IMR-90 (cell line): ENCODE measurements around the gene IL31RA. TPM values are rescaled to one million over a fixed set of nuclear protein-coding genes. Genes with fewer than 3 reads are reported as not detected.

ENCODE experiments used
- ATAC-seq: fragments of 200-7000 bp; cut with Tn5 transposase; 2 replicates; pipeline ENCODE4 v1.9.1; 2020; ENCODE audit warnings: low read depth, mild to moderate bottlenecking, moderate library complexity
- BruUV-seq: library from RNA; stranded (reverse); fragments of 400-500 nt; replicated peaks from 2 replicates; lab custom pipeline; 2021; lab: Mats Ljungman, UMichigan
- CTCF ChIA-PET: fragments of 300-600 bp; formaldehyde crosslinking; extraction: SDS; loops from one replicate; lab custom pipeline; 2021; ENCODE audit warnings: antibody characterized with exemption; lab: Yijun Ruan, JAX
- POLR2A ChIA-PET: fragments of 300-600 bp; sonication (Branson Sonifier 250); formaldehyde crosslinking; loops from one replicate; lab custom pipeline; 2022; ENCODE audit warnings: antibody characterized with exemption; ENCODE audit not compliant: unreplicated experiment; lab: Charles Lee
- DNase-seq: peaks from one replicate; pipeline ENCODE4 v3.0.0; 2013
- H2AFZ ChIP-seq: replicated peaks from 2 replicates; pipeline ENCODE3; 2013; ENCODE audit warnings: low read length, mild to moderate bottlenecking; ENCODE audit not compliant: poor library complexity
- H2AK5ac ChIP-seq: 2 replicates; pipeline ENCODE4 v1.6.1; 2013; ENCODE audit warnings: low read depth, low read length, inconsistent platforms
- H2AK9ac ChIP-seq: replicated peaks from 2 replicates; pipeline ENCODE3; 2013; ENCODE audit warnings: mild to moderate bottlenecking, low read depth, low read length, moderate library complexity; ENCODE audit not compliant: poor library complexity
- H2BK120ac ChIP-seq: 2 replicates; pipeline ENCODE4 v1.6.1; 2013; ENCODE audit warnings: low read depth, low read length, inconsistent platforms
- H2BK15ac ChIP-seq: 3 replicates; pipeline ENCODE4 v1.6.1; 2013; ENCODE audit warnings: low read depth, low read length, inconsistent platforms
- H2BK20ac ChIP-seq: 2 replicates; pipeline ENCODE4 v1.6.1; 2013; ENCODE audit warnings: low read depth, mild to moderate bottlenecking, inconsistent platforms, low read length, moderate library complexity
- H2BK5ac ChIP-seq: 2 replicates; pipeline ENCODE4 v1.6.1; 2013; ENCODE audit warnings: mild to moderate bottlenecking, low read depth, low read length, inconsistent platforms; ENCODE audit not compliant: poor library complexity, severe bottlenecking
- H3K14ac ChIP-seq: replicated peaks from 2 replicates; pipeline ENCODE4 v1.6.1; 2013; ENCODE audit warnings: low read depth, low read length, inconsistent platforms
- H3K18ac ChIP-seq: 2 replicates; pipeline ENCODE4 v1.6.1; 2013; ENCODE audit warnings: low read depth, low read length, control low read depth
- H3K23ac ChIP-seq: 2 replicates; pipeline ENCODE4 v1.6.1; 2013; ENCODE audit warnings: low read depth, low read length, inconsistent platforms
- H3K27ac ChIP-seq: 2 replicates; pipeline ENCODE4 v1.5.1; 2013; ENCODE audit warnings: mild to moderate bottlenecking, control low read depth, low read length; ENCODE audit not compliant: insufficient read depth
- H3K27me3 ChIP-seq: 2 replicates; pipeline ENCODE4 v1.6.1; 2013; ENCODE audit warnings: low read length; ENCODE audit not compliant: control insufficient read depth, insufficient read depth
- H3K36me3 ChIP-seq: 2 replicates; pipeline ENCODE4 v1.6.1; 2013; ENCODE audit warnings: low read length, mixed read lengths; ENCODE audit not compliant: control insufficient read depth, insufficient read depth
- H3K4ac ChIP-seq: 2 replicates; pipeline ENCODE4 v1.6.1; 2013; ENCODE audit warnings: low read depth, low read length, inconsistent platforms
- H3K4me1 ChIP-seq: 2 replicates; pipeline ENCODE4 v1.6.1; 2013; ENCODE audit warnings: low read length, mixed read lengths; ENCODE audit not compliant: control insufficient read depth, insufficient read depth
- H3K4me2 ChIP-seq: 2 replicates; pipeline ENCODE4 v1.6.1; 2013; ENCODE audit warnings: low read depth, mild to moderate bottlenecking, control low read depth, low read length, moderate library complexity
- H3K4me3 ChIP-seq: 2 replicates; pipeline ENCODE4 v1.5.1; 2013; ENCODE audit warnings: low read depth, mild to moderate bottlenecking, control low read depth, low read length, moderate library complexity; ENCODE audit not compliant: insufficient read depth
- H3K56ac ChIP-seq: 2 replicates; pipeline ENCODE4 v1.6.1; 2013; ENCODE audit warnings: low read length, inconsistent platforms; ENCODE audit not compliant: insufficient read depth; ENCODE audit errors: extremely low read depth
- H3K79me1 ChIP-seq, 2 experiments: 2 replicates each; pipeline ENCODE4 v1.6.1; 2013; ENCODE audit warnings: low read length in 2 of 2, inconsistent platforms in 1 of 2, low read depth in 1 of 2
- H3K9ac ChIP-seq: 2 replicates; pipeline ENCODE4 v1.6.1; 2013; ENCODE audit warnings: low read depth, low read length, control low read depth
- H3K9me1 ChIP-seq: 2 replicates; pipeline ENCODE4 v1.6.1; 2013; ENCODE audit warnings: low read length, inconsistent platforms; ENCODE audit not compliant: insufficient read depth
- H3K9me3 ChIP-seq: 2 replicates; pipeline ENCODE4 v1.6.1; 2013; ENCODE audit warnings: low read length; ENCODE audit not compliant: control insufficient read depth, insufficient read depth
- H4K20me1 ChIP-seq: 2 replicates; pipeline ENCODE4 v1.6.1; 2013; ENCODE audit warnings: low read length, inconsistent platforms; ENCODE audit not compliant: insufficient read depth
- H4K5ac ChIP-seq: 2 replicates; pipeline ENCODE4 v1.6.1; 2013; ENCODE audit warnings: mild to moderate bottlenecking, low read depth, low read length, control low read depth
- H4K8ac ChIP-seq, 2 experiments: 2 replicates each; pipeline ENCODE4 v1.6.1; 2013; ENCODE audit warnings: low read depth in 2 of 2, low read length in 2 of 2, control low read depth in 1 of 2, inconsistent platforms in 1 of 2
- H4K91ac ChIP-seq: 2 replicates; pipeline ENCODE4 v1.6.1; 2013; ENCODE audit warnings: low read depth, low read length, inconsistent platforms; ENCODE audit not compliant: insufficient read depth
- BHLHE40 ChIP-seq: fragments of 150-350 bp; IDR thresholded peaks from 2 replicates; pipeline ENCODE4 v1.6.1; 2016; ENCODE audit warnings: mild to moderate bottlenecking, low read depth, low read length
- dilution Hi-C: fragments of 300-500 bp; cut with HindIII; formaldehyde crosslinking; loops from one replicate; pipeline ENCODE4 v1.14.3; 2018; ENCODE audit warnings: low sequenced_read_pairs; ENCODE audit not compliant: unreplicated experiment
- in situ Hi-C: fragments of 300-500 bp; cut with MboI; formaldehyde crosslinking; loops from 3 replicates; pipeline ENCODE4 v1.14.3; 2019; ENCODE audit warnings: low sequenced_read_pairs, inconsistent platforms, mixed read lengths
- intact Hi-C: fragments of 100-400 bp; cut with micrococcal nuclease; formaldehyde crosslinking; loops from 2 replicates; pipeline ENCODE4 v1.10.0; 2022
- polyA plus RNA-seq, 3 experiments: library from polyadenylated mRNA; depleted of rRNA; stranded (reverse); fragments of >200 nt; gene quantifications; 2 replicates each; pipeline ENCODE4 v1.2.3, GENCODE V29; 2012; ENCODE audit warnings: low replicate concordance in 1 of 3
- total RNA-seq: library from RNA; depleted of rRNA; stranded (reverse); fragments of >200 nt; gene quantifications from 2 replicates; pipeline ENCODE4 v1.2.3, GENCODE V29; 2012

Gene IL31RA
- total and polyA plus RNA-seq, 2 of the 4 experiments (the other 2 are of a cell fraction), result 0.39 to 0.90 TPM

GRCh38 chr5:55880453-55880852 lies 29.3 kb downstream of the IL31RA start:
- H3K4ac ChIP-seq, result no peak overlapping the region
- H2BK5ac ChIP-seq, result no peak overlapping the region
- H2BK15ac ChIP-seq, result no peak overlapping the region
- no peaks in the 10 kb centered on the region for H3K9me1 ChIP-seq
- dilution Hi-C loops, result no loop called here
- no peak overlapping the region for H2AK9ac ChIP-seq
- no peak overlapping the region for H4K8ac ChIP-seq
- DNase-seq (no peak), ATAC-seq (no peak)
- ChIA-PET POLR2A (no interaction called here), CTCF (interaction anchor here (0.9 to 2.0 kb wide), 2 partner anchors 12 to 15 kb away, joined by 3 to 7 read pairs; no protein-coding TSS in a partner anchor)
- H4K91ac ChIP-seq, result no peak overlapping the region
- no peak overlapping the region for H3K14ac ChIP-seq
- no peak overlapping the region for H2AFZ ChIP-seq
- no peak overlapping the region for H3K56ac ChIP-seq
- no peaks in the 10 kb centered on the region for H3K36me3 ChIP-seq
- H2BK20ac ChIP-seq, result no peak overlapping the region
- H3K4me2 ChIP-seq, result no peak overlapping the region
- H2AK5ac ChIP-seq, result no peak overlapping the region
- H4K5ac ChIP-seq, result no peak overlapping the region
- no peaks in the 10 kb centered on the region for H4K20me1 ChIP-seq
- no peak overlapping the region for H3K9ac ChIP-seq
- H3K27ac ChIP-seq, result no peak overlapping the region
- no peaks in the 10 kb centered on the region for H3K4me1 ChIP-seq
- H2BK120ac ChIP-seq, result no peak overlapping the region
- H3K27me3 ChIP-seq, result no peaks in the 10 kb centered on the region
- H3K9me3 ChIP-seq, result no peaks in the 10 kb centered on the region
- in situ Hi-C loops, result no loop called here
- no peak for TF ChIP-seq BHLHE40
- H3K79me1 ChIP-seq, result no peaks in the 10 kb centered on the region
- BruUV-seq, result no TSS peak
- intact Hi-C loops, result no loop called here
- H3K4me3 ChIP-seq, result no peak overlapping the region
- H3K23ac ChIP-seq, result no peak overlapping the region
- H3K18ac ChIP-seq, result no peak overlapping the region
